ENCODE data around the gene TP53RK. TPM values are rescaled to one million over a fixed set of nuclear protein-coding genes. Genes with fewer than 3 reads are reported as not detected.

The TP53RK gene
- total RNA-seq, 4 donors from 2014 or later = 15.0 to 27.0 (median 25.8) TPM

GRCh38 chr20:46717818-46718541 lies 28.7 kb upstream of the TP53RK start:
- H3K36me3 ChIP-seq = no peaks in the 10 kb centered on the region
- DNase-seq (ENCODE audit: low spot score in 2 of 2) = no peak
- no peaks in the 10 kb centered on the region for H3K27me3 ChIP-seq
- H3K4me1 ChIP-seq = peaks cover 16% of the 10 kb centered on the region
- no peak overlapping the region for H3K4me3 ChIP-seq
- TF ChIP-seq CTCF (IDR thresholded peaks at IDR 0.05) (no peak), EP300 (IDR thresholded peaks at IDR 0.05) (no peak), POLR2A (IDR thresholded peaks at IDR 0.05) (no peak), POLR2AphosphoS5 (IDR thresholded peaks at IDR 0.05) (no peak)
- H3K27ac ChIP-seq = no peak overlapping the region
- WGBS = 85% methylated on average over 9 of the region's 9 CpGs
- no peaks in the 10 kb centered on the region for H3K9me3 ChIP-seq

GRCh38 chr20:46715292-46715756 lies 26.1 kb upstream of the TP53RK start:
- Histone ChIP-seq H3K4me1 (peaks cover 35% of the 10 kb centered on the region), H3K27ac (no peak overlapping the region), H3K9me3 (no peaks in the 10 kb centered on the region), H3K27me3 (peaks cover under 1% of the 10 kb centered on the region), H3K36me3 (no peaks in the 10 kb centered on the region), H3K4me3 (no peak overlapping the region)
- peak; percentile 14 to 19 for TF ChIP-seq CTCF (IDR thresholded peaks at IDR 0.05)
- TF ChIP-seq POLR2AphosphoS5 (IDR thresholded peaks at IDR 0.05) = peak in 1 of 3 donors; percentile 68
- TF ChIP-seq POLR2A (IDR thresholded peaks at IDR 0.05) = no peak
- peak in 1 of 2 donors; percentile 82 for DNase-seq (ENCODE audit: low spot score in 2 of 2)
- WGBS = 24% methylated on average over 4 of the region's 4 CpGs

- Histone ChIP-seq H3K4me1 (peaks cover 46% of the 10 kb centered on the region), H3K9me3 (no peaks in the 10 kb centered on the region), H3K4me3 (no peak overlapping the region), H3K27ac (no peak overlapping the region), H3K36me3 (no peaks in the 10 kb centered on the region), H3K27me3 (peaks cover 12% of the 10 kb centered on the region)
- DNase-seq (ENCODE audit: low spot score in 2 of 2) = no peak
- WGBS = 65% methylated on average over 14 of the region's 15 CpGs
- no peak for TF ChIP-seq POLR2A (IDR thresholded peaks at IDR 0.05)
- no peak for TF ChIP-seq EP300 (IDR thresholded peaks at IDR 0.05)
- no peak for TF ChIP-seq CTCF (IDR thresholded peaks at IDR 0.05)
- no peak for TF ChIP-seq POLR2AphosphoS5 (IDR thresholded peaks at IDR 0.05)
Measured at GRCh38 chr20:46713957-46714834, 25.0 kb upstream of the TP53RK start.

GRCh38 chr20:46712056-46712636 lies 22.9 kb upstream of the TP53RK start:
- peaks cover 13% of the 10 kb centered on the region for H3K27me3 ChIP-seq
- no peak overlapping the region for H3K4me3 ChIP-seq
- H3K9me3 ChIP-seq = no peaks in the 10 kb centered on the region
- no peak overlapping the region for H3K27ac ChIP-seq
- H3K36me3 ChIP-seq = no peaks in the 10 kb centered on the region
- peaks cover 48% of the 10 kb centered on the region for H3K4me1 ChIP-seq
- 73% methylated on average over 5 of the region's 5 CpGs for WGBS
- no peak for DNase-seq (ENCODE audit: low spot score in 2 of 2)
- no peak for TF ChIP-seq EP300 (IDR thresholded peaks at IDR 0.05)
- no peak for TF ChIP-seq CTCF (IDR thresholded peaks at IDR 0.05)
- TF ChIP-seq POLR2A (IDR thresholded peaks at IDR 0.05) = no peak
- TF ChIP-seq POLR2AphosphoS5 (IDR thresholded peaks at IDR 0.05) = no peak

Measured in suprapubic skin (tissue), 4 donors.